Mammary epithelial cell (primary cell): Measurements from ENCODE around the gene TSPAN10.

ENCODE experiments used
- CTCF ChIP-seq, 2 donors: IDR thresholded peaks in 1 of 2; conservative IDR thresholded peaks in 1 of 2; 2 replicates each; pipeline ENCODE4 v1.5.1; 2011 to 2012; ENCODE audit warnings: inconsistent platforms in 2 of 2, low read length in 2 of 2, mild to moderate bottlenecking in 2 of 2, control low read depth in 1 of 2, low read depth in 1 of 2; ENCODE audit not compliant: insufficient read depth in 1 of 2; ENCODE audit errors: extremely low read depth in 1 of 2
- EZH2 ChIP-seq: IDR thresholded peaks from 2 replicates; pipeline ENCODE4 v1.6.1; 2012; ENCODE audit warnings: low read length, inconsistent platforms, borderline replicate concordance

- TF ChIP-seq CTCF (conservative IDR thresholded peaks at IDR 0.05 in 1 of 2, IDR thresholded peaks at IDR 0.05 in 1 of 2; ENCODE audit: extremely low read depth in 1 of 2, insufficient read depth in 1 of 2, low read depth in 1 of 2, low read length in 2 of 2) (no peak), EZH2 (no peak)
Measured at GRCh38 chr17:81687770-81688541, 51.0 kb downstream of the TSPAN10 start.
